Sigmoid colon (tissue), 7 donors: ENCODE measurements around the gene CLIC5. TPM values are rescaled to one million over a fixed set of nuclear protein-coding genes. Genes with fewer than 3 reads are reported as not detected.

ENCODE experiments used
- DNase-seq: peaks from one replicate; pipeline ENCODE4 v3.0.0-alpha.2; 2019
- H3K27ac ChIP-seq, 4 donors: fragments of 200-600 bp; sonication (generic); one replicate each; pipeline ENCODE4 v1.5.1; 2016 to 2019; ENCODE audit warnings: mild to moderate bottlenecking in 1 of 4
- H3K27me3 ChIP-seq, 3 donors: fragments of 200-600 bp; sonication (generic); one replicate each; pipeline ENCODE4 v1.5.1; 2019; ENCODE audit warnings: mild to moderate bottlenecking in 1 of 3
- H3K36me3 ChIP-seq, 4 donors: fragments of 200-600 bp; sonication (generic); one replicate each; pipeline ENCODE4 v1.5.1; 2016 to 2019
- H3K4me1 ChIP-seq, 4 donors: fragments of 200-600 bp; sonication (generic); one replicate each; pipeline ENCODE4 v1.5.1; 2017 to 2019
- H3K4me3 ChIP-seq, 4 donors: fragments of 200-600 bp; sonication (generic); one replicate each; pipeline ENCODE4 v1.5.1; 2017 to 2019; ENCODE audit warnings: mild to moderate bottlenecking in 2 of 4, moderate library complexity in 1 of 4
- H3K9me3 ChIP-seq, 4 donors: fragments of 200-600 bp in 3 of 4; sonication (generic) in 3 of 4; one replicate each; pipeline versions ENCODE4 v1.5.1 to v1.6.1; 2013 to 2019
- EP300 ChIP-seq, 4 donors: sonication (generic); formaldehyde crosslinking; IDR thresholded peaks; one replicate each; pipeline ENCODE4 v1.6.1; 2017; ENCODE audit warnings: antibody characterized with exemption in 4 of 4
- POLR2A ChIP-seq, 2 donors: fragments of 450-650 bp; IDR thresholded peaks; one replicate each; pipeline ENCODE4 v1.6.1; 2016; ENCODE audit warnings: antibody characterized with exemption in 2 of 2, mild to moderate bottlenecking in 2 of 2, moderate library complexity in 2 of 2
- POLR2AphosphoS5 ChIP-seq, 4 donors: sonication (generic); formaldehyde crosslinking; IDR thresholded peaks; one replicate each; pipeline ENCODE4 v1.6.1; 2017; ENCODE audit warnings: antibody characterized with exemption in 4 of 4
- WGBS, 2 donors: extraction: QIAGEN DNeasy Blood & Tissue Kit; methylation state at CpG; one replicate each; pipeline ENCODE4 v1.1.7; 2013; 5-methylcytosine and 5-hydroxymethylcytosine counted together
- intact Hi-C: fragments of 100-400 bp; cut with DNase I; formaldehyde crosslinking; loops from one replicate; pipeline ENCODE4 v1.15.1; 2023
- polyA plus RNA-seq, 3 donors: library from polyadenylated mRNA; stranded (reverse); fragments of 200-250 nt; gene quantifications; one replicate each; pipeline ENCODE4 v1.2.3, GENCODE V29; 2013
- total RNA-seq, 4 donors: library from RNA; depleted of rRNA; stranded (reverse); fragments of >200 nt; gene quantifications; one replicate each; pipeline ENCODE4 v1.1.0, GENCODE V29; 2016
- TF ChIP-seq, protein P1 (sequence below), 4 experiments: fragments of 450-650 bp in 3 of 4; fragments of 200-600 bp in 1 of 4; IDR thresholded peaks; one replicate each; pipeline ENCODE4 v1.5.1; 2016 to 2019; ENCODE audit warnings: antibody characterized with exemption in 4 of 4, mild to moderate bottlenecking in 3 of 4, moderate library complexity in 2 of 4
- donor health status: healthy with polysubstance abuse.
- donor health status: Bipolar disorder and iron deficiency.
- donor health status: healthy.

Gene CLIC5
- total and polyA plus RNA-seq, 7 donors = 1.8 to 77.0 (median 3.5) TPM

DNA sequence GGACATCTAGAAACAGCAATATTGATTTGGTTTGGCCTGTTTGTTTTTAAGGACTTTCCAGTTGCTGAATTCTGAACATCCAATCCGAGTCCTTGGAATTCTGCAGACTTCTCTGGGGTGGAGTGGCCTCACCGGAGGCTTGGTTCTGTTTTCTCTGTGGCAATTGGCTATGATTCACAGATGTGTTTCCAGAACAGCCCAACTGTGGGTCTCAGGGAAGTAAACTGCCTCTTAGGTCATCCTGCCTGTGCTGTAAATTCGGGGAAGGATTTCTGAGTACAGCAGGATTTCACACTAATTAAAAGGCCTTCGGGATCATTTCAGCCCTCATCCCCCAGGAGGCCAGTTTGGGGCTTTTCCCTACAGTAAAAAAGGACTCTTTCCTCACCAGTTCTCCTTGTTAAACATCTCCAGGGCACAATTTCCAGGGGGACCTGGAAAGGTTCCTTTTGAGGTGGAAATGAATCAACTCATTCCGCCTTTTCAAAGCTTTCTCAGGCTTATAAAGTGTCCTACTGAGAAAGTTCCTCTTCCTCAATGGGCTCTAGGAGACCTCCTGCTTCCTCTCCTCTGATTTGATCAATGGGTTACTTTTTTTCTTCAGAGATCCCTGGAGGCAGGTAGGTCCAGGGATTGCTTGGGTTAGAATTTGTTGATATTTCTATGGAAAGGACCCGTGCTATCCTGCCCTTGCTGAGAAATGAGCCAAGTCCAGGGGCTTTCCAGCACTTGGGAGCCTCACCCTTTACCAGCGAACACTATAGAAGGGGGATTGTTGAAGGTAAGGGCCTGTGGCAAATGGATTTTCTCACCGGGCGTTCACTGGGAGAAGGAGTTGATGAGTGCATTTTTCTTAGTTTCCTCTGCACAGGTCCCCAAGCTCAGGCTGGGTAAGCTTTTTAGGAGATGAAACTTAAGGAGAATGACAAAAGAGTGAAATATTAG lies 114.6 kb downstream of the CLIC5 start:
- H3K27ac ChIP-seq = peak overlapping the region in 1 of 4 donors; percentile 27
- H3K9me3 ChIP-seq = no peaks in the 10 kb centered on the region
- DNase-seq = no peak
- intact Hi-C loops = no loop called here
- TF ChIP-seq POLR2A (IDR thresholded peaks at IDR 0.05) (no peak), POLR2AphosphoS5 (IDR thresholded peaks at IDR 0.05) (no peak), EP300 (IDR thresholded peaks at IDR 0.05) (no peak)
- TF ChIP-seq, protein P1, sequence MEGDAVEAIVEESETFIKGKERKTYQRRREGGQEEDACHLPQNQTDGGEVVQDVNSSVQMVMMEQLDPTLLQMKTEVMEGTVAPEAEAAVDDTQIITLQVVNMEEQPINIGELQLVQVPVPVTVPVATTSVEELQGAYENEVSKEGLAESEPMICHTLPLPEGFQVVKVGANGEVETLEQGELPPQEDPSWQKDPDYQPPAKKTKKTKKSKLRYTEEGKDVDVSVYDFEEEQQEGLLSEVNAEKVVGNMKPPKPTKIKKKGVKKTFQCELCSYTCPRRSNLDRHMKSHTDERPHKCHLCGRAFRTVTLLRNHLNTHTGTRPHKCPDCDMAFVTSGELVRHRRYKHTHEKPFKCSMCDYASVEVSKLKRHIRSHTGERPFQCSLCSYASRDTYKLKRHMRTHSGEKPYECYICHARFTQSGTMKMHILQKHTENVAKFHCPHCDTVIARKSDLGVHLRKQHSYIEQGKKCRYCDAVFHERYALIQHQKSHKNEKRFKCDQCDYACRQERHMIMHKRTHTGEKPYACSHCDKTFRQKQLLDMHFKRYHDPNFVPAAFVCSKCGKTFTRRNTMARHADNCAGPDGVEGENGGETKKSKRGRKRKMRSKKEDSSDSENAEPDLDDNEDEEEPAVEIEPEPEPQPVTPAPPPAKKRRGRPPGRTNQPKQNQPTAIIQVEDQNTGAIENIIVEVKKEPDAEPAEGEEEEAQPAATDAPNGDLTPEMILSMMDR (IDR thresholded peaks at IDR 0.05) = no peak
- 88 to 91% methylated on average over 9 of the region's 9 CpGs for WGBS, 2 donors
- H3K4me3 ChIP-seq = no peak overlapping the region
- H3K4me1 ChIP-seq = no peaks in the 10 kb centered on the region
- no peaks in the 10 kb centered on the region for H3K27me3 ChIP-seq
- no peaks in the 10 kb centered on the region for H3K36me3 ChIP-seq

DNA sequence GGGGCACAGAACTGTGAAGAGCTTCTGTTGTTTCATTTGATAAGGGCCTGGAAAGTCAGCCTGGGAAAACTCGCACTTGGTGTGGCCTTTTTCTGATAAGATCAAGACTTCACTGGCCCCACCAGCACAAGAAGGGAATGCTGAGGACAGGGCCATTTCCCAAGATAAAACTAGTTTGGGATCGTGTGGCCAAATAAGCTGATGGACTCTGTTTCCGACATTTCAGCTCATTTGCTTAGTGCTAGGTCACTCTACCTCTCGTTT lies 116.0 kb downstream of the CLIC5 start:
- TF ChIP-seq POLR2A (IDR thresholded peaks at IDR 0.05) = no peak
- TF ChIP-seq, protein P1 (IDR thresholded peaks at IDR 0.05) = no peak
- TF ChIP-seq POLR2AphosphoS5 (IDR thresholded peaks at IDR 0.05) = no peak
- TF ChIP-seq EP300 (IDR thresholded peaks at IDR 0.05) = no peak
- 95 to 98% methylated on average over 4 of the region's 4 CpGs for WGBS, 2 donors
- no peaks in the 10 kb centered on the region for H3K4me1 ChIP-seq
- no peaks in the 10 kb centered on the region for H3K27me3 ChIP-seq
- no peaks in the 10 kb centered on the region for H3K9me3 ChIP-seq
- H3K4me3 ChIP-seq = no peak overlapping the region
- no peak for DNase-seq
- H3K27ac ChIP-seq = no peak overlapping the region
- intact Hi-C loops = no loop called here
- no peaks in the 10 kb centered on the region for H3K36me3 ChIP-seq

DNA sequence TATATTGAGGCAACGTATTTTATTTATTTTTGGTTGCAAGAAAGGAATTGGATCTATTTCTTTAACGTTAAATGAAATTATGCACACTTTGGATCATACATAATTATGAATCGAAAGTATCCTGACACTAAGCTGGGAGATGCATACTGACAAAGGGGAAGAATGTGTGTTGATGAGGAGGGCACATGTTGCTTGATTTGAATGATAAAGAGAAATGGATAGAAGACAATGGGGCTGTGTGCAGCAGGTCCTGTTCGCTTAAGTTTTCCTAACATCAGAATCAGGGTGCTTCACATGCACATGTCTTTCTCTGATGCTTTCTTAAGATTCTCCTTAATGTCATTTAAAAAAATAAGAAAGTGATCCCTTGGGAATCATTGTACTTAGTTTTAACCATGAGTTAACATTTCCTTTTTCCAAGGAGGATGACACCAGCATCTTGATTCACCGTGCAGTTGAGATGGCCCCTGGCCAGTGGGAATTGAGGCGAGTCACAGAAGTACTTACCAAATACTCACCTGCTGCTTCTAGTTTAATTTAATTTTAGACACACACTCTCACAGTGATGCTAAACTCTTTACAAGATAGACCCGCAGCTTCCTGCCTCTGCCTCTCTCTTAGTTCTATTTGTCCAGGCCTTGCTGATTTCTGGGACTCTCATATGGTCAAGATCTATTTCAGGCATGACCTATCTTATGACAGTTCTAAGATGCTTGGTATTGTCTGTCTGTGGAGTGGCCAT lies 116.5 kb downstream of the CLIC5 start:
- DNase-seq = no peak
- intact Hi-C loops = no loop called here
- no peaks in the 10 kb centered on the region for H3K4me1 ChIP-seq
- no peaks in the 10 kb centered on the region for H3K36me3 ChIP-seq
- no peaks in the 10 kb centered on the region for H3K27me3 ChIP-seq
- H3K27ac ChIP-seq = no peak overlapping the region
- WGBS, 2 donors = 90 to 94% methylated on average over 7 of the region's 7 CpGs
- H3K4me3 ChIP-seq = no peak overlapping the region
- TF ChIP-seq POLR2AphosphoS5 (IDR thresholded peaks at IDR 0.05) = no peak
- H3K9me3 ChIP-seq = no peaks in the 10 kb centered on the region

DNA sequence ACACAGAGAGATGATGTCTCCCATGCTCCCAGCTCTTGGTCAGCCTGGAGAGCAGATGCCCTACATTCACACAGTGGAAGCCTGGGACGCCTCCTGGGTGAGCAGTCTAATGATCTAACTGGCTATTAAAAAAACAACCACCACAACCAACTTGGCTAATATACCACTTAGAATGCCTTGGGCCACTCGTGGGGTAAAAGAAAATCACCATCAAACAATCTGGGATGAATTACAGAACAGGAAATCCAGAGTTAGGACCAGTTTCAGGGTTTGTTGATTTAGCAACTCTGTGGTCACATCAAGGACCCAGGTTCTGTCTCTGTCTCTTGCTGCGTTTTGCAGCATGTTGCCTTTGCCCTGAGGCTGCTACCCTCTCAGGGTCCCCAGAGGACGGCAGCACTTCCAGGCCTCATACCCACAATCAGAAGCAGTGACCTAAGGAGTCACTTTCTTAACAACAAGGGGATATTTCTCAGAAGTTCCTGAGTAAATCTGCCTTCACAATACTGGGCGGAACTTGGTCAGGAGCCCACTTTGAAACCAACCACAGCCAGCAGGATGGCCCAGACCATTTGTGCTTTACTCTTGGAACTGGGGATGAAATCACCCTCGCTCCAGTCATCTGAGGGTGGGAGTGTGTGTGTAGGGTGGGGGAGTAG lies 118.7 kb downstream of the CLIC5 start:
- TF ChIP-seq POLR2A (IDR thresholded peaks at IDR 0.05) (no peak), POLR2AphosphoS5 (IDR thresholded peaks at IDR 0.05) (no peak), EP300 (IDR thresholded peaks at IDR 0.05) (no peak)
- TF ChIP-seq, protein P1 (IDR thresholded peaks at IDR 0.05) = no peak
- WGBS, 2 donors = 76 to 77% methylated on average over 6 of the region's 6 CpGs
- no peaks in the 10 kb centered on the region for H3K9me3 ChIP-seq

DNA sequence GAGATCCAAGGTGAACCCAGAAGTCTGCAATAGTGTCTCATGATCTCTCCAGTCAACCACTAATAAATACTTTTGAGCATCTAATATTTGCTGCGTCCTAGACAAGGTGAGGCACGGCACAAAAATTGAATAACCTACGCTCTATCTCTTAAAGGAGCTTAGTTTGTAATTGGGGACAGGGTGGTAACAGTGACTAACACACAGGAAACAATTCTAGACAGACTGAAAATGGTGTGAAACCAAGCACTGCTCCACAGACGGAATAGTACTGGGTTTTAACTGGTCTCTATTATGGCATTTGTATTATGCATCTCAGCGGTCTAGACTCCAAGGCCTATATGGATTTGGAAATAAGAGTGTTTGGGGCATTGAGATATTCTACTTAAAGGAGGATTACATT lies 120.1 kb downstream of the CLIC5 start:
- intact Hi-C loops = no loop called here
- H3K9me3 ChIP-seq = no peaks in the 10 kb centered on the region
- H3K36me3 ChIP-seq = no peaks in the 10 kb centered on the region
- H3K27me3 ChIP-seq = no peaks in the 10 kb centered on the region
- H3K4me3 ChIP-seq = no peak overlapping the region
- no peak overlapping the region for H3K27ac ChIP-seq
- WGBS, 2 donors = 63 to 89% methylated on average over 5 of the region's 5 CpGs
- H3K4me1 ChIP-seq = no peaks in the 10 kb centered on the region
- no peak for TF ChIP-seq EP300 (IDR thresholded peaks at IDR 0.05)
- TF ChIP-seq POLR2AphosphoS5 (IDR thresholded peaks at IDR 0.05) = no peak
- TF ChIP-seq, protein P1 (IDR thresholded peaks at IDR 0.05) = no peak
- TF ChIP-seq POLR2A (IDR thresholded peaks at IDR 0.05) = no peak
- DNase-seq = no peak

More for the DNA sequence above, 118.7 kb downstream of the CLIC5 start:
- DNase-seq = no peak
- Histone ChIP-seq H3K27me3 (no peaks in the 10 kb centered on the region), H3K4me1 (no peaks in the 10 kb centered on the region), H3K4me3 (no peak overlapping the region), H3K27ac (no peak overlapping the region), H3K36me3 (no peaks in the 10 kb centered on the region)
- intact Hi-C loops = no loop called here
